ENCODE measurements around the gene C21orf58. TPM values are rescaled to one million over a fixed set of nuclear protein-coding genes. Genes with fewer than 3 reads are reported as not detected.
A peak's percentile ranks its signal among the peaks of the same experiment; 100 is the strongest.
"Not testable (repeated sequence)": the region's sequence is repeated elsewhere in the genome, so short reads cannot be mapped to it uniquely, and the experiment has no call there.

The C21orf58 gene
- 1 to 10 TPM in 1 of 6 donors, under 1 TPM in 5; 0.24 to 1.1 (median 0.62) TPM for polyA plus RNA-seq (ENCODE audit: low read depth in 6 of 6)

GRCh38 chr21:46323710-46324389, at the start of gene C21orf58, which contains the start of gene PCNT:
C21orf58 (minus strand) TSS chr21:46323870; CDS start chr21:46322738, 1,132 bp downstream.
PCNT (plus strand) TSS chr21:46324156; CDS start chr21:46324229, 73 bp downstream.
- DNase-seq (peak; percentile 99), ATAC-seq (ENCODE audit: low read depth in 2 of 2) (peak; percentile 81 to 83)
- H3K9me3 Mint-ChIP-seq = no peaks in the 10 kb centered on the region
- peak within 1 kb of the TSS; percentile 93 to 99 (median 98) for H3K27ac Mint-ChIP-seq
- H3K36me3 Mint-ChIP-seq = peaks cover 0 to 7% of the 10 kb centered on the region in 2 donors
- H3K4me3 Mint-ChIP-seq = peak within 1 kb of the TSS; percentile 91 to 99 (median 96)
- no peaks in the 10 kb centered on the region for H3K27me3 Mint-ChIP-seq
- peaks cover 7 to 36% (median 12%) of the 10 kb centered on the region in 3 donors for H3K4me1 Mint-ChIP-seq

- DNase-seq; H3K9me3 Mint-ChIP-seq; H3K4me3 Mint-ChIP-seq; H3K36me3 Mint-ChIP-seq; H3K27me3 Mint-ChIP-seq; ATAC-seq (ENCODE audit: low read depth in 2 of 2); H3K27ac Mint-ChIP-seq: not testable (repeated sequence)
- peaks cover 16 to 25% (median 25%) of the 10 kb centered on the region in 3 donors for H3K4me1 Mint-ChIP-seq
Measured at GRCh38 chr21:46372947-46373346, 49.3 kb upstream of the C21orf58 start.

GRCh38 chr21:46372014-46372485, 48.4 kb upstream of the C21orf58 start:
- peaks cover 14 to 25% (median 22%) of the 10 kb centered on the region in 3 donors for H3K4me1 Mint-ChIP-seq
- H3K27me3 Mint-ChIP-seq = no peaks in the 10 kb centered on the region
- H3K9me3 Mint-ChIP-seq = no peaks in the 10 kb centered on the region
- no peak for DNase-seq
- no peak for ATAC-seq (ENCODE audit: low read depth in 2 of 2)
- no peak overlapping the region for H3K4me3 Mint-ChIP-seq
- H3K27ac Mint-ChIP-seq = peak overlapping the region in 2 of 6 donors; percentile 30 to 59
- peaks cover 0 to 4% of the 10 kb centered on the region in 2 donors for H3K36me3 Mint-ChIP-seq

GRCh38 chr21:46371204-46372013, 47.7 kb upstream of the C21orf58 start:
- Mint-ChIP-seq H3K4me3 (no peak overlapping the region), H3K9me3 (no peaks in the 10 kb centered on the region), H3K27ac (peak overlapping the region in 2 of 6 donors; percentile 59 to 83), H3K36me3 (peaks cover 0 to 8% of the 10 kb centered on the region in 2 donors), H3K4me1 (peaks cover 14 to 25% (median 20%) of the 10 kb centered on the region in 3 donors), H3K27me3 (no peaks in the 10 kb centered on the region)
- ATAC-seq (ENCODE audit: low read depth in 2 of 2) = no peak
- DNase-seq = no peak

GRCh38 chr21:46369520-46370235, 46.0 kb upstream of the C21orf58 start:
- Mint-ChIP-seq H3K9me3 (no peaks in the 10 kb centered on the region), H3K27ac (peak overlapping the region in 4 of 6 donors; percentile 25 to 93 (median 70)), H3K36me3 (peaks cover 0 to 8% of the 10 kb centered on the region in 2 donors), H3K4me1 (peaks cover 14 to 25% (median 20%) of the 10 kb centered on the region in 3 donors), H3K4me3 (peak overlapping the region in 6 of 8 donors; percentile 52 to 83 (median 65)), H3K27me3 (no peaks in the 10 kb centered on the region)
- ATAC-seq (ENCODE audit: low read depth in 2 of 2) (peak; percentile 52 to 63), DNase-seq (no peak)

- H3K36me3 Mint-ChIP-seq = peaks cover under 1 to 8% of the 10 kb centered on the region in 2 donors
- peak; percentile 85 to 87 for ATAC-seq (ENCODE audit: low read depth in 2 of 2)
- no peaks in the 10 kb centered on the region for H3K9me3 Mint-ChIP-seq
- H3K27ac Mint-ChIP-seq = peak overlapping the region in 5 of 6 donors; percentile 66 to 84 (median 74)
- peaks cover 14 to 25% (median 20%) of the 10 kb centered on the region in 3 donors for H3K4me1 Mint-ChIP-seq
- H3K27me3 Mint-ChIP-seq = no peaks in the 10 kb centered on the region
- peak overlapping the region in 7 of 8 donors; percentile 52 to 83 (median 62) for H3K4me3 Mint-ChIP-seq
- DNase-seq = peak; percentile 12
Measured at GRCh38 chr21:46368533-46369285, 45.0 kb upstream of the C21orf58 start.

GRCh38 chr21:46366966-46367365, 43.3 kb upstream of the C21orf58 start:
- H3K4me1 Mint-ChIP-seq = peaks cover 18 to 25% (median 20%) of the 10 kb centered on the region in 3 donors
- H3K27ac Mint-ChIP-seq = peak overlapping the region in 2 of 6 donors; percentile 38 to 63
- no peak for DNase-seq
- H3K36me3 Mint-ChIP-seq = peaks cover 8 to 15% of the 10 kb centered on the region in 2 donors
- no peaks in the 10 kb centered on the region for H3K9me3 Mint-ChIP-seq
- no peak overlapping the region for H3K4me3 Mint-ChIP-seq
- no peaks in the 10 kb centered on the region for H3K27me3 Mint-ChIP-seq
- ATAC-seq (ENCODE audit: low read depth in 2 of 2) = no peak

- DNase-seq (no peak), ATAC-seq (ENCODE audit: low read depth in 2 of 2) (no peak)
- peak overlapping the region in 1 of 8 donors; percentile 54 for H3K4me3 Mint-ChIP-seq
- no peaks in the 10 kb centered on the region for H3K27me3 Mint-ChIP-seq
- peak overlapping the region in 1 of 6 donors; percentile 38 for H3K27ac Mint-ChIP-seq
- no peaks in the 10 kb centered on the region for H3K9me3 Mint-ChIP-seq
- peaks cover 16 to 25% (median 18%) of the 10 kb centered on the region in 3 donors for H3K4me1 Mint-ChIP-seq
- H3K36me3 Mint-ChIP-seq = peaks cover 8 to 19% of the 10 kb centered on the region in 2 donors
Measured at GRCh38 chr21:46366561-46366960, 42.9 kb upstream of the C21orf58 start.

- DNase-seq (no peak), ATAC-seq (ENCODE audit: low read depth in 2 of 2) (no peak)
- Mint-ChIP-seq H3K27ac (peak overlapping the region in 2 of 6 donors; percentile 32 to 58), H3K9me3 (no peaks in the 10 kb centered on the region), H3K27me3 (no peaks in the 10 kb centered on the region), H3K4me3 (no peak overlapping the region), H3K36me3 (peaks cover 8 to 21% of the 10 kb centered on the region in 2 donors), H3K4me1 (peaks cover 15 to 25% (median 18%) of the 10 kb centered on the region in 3 donors)
Measured at GRCh38 chr21:46366091-46366490, 42.4 kb upstream of the C21orf58 start.

- Mint-ChIP-seq H3K9me3 (no peaks in the 10 kb centered on the region), H3K36me3 (peaks cover 8 to 18% of the 10 kb centered on the region in 2 donors), H3K27me3 (no peaks in the 10 kb centered on the region), H3K4me3 (no peak overlapping the region), H3K27ac (no peak overlapping the region), H3K4me1 (peaks cover 4 to 7% (median 7%) of the 10 kb centered on the region in 3 donors)
- DNase-seq (no peak), ATAC-seq (ENCODE audit: low read depth in 2 of 2) (no peak)
Measured at GRCh38 chr21:46363698-46364097, 40.0 kb upstream of the C21orf58 start.

- peak overlapping the region in 2 of 6 donors; percentile 34 to 82 for H3K27ac Mint-ChIP-seq
- H3K27me3 Mint-ChIP-seq = no peaks in the 10 kb centered on the region
- ATAC-seq (ENCODE audit: low read depth in 2 of 2) (no peak), DNase-seq (no peak)
- H3K4me3 Mint-ChIP-seq = no peak overlapping the region
- H3K36me3 Mint-ChIP-seq = peaks cover 8 to 17% of the 10 kb centered on the region in 2 donors
- no peaks in the 10 kb centered on the region for H3K9me3 Mint-ChIP-seq
- peaks cover 0 to 4% (median 0%) of the 10 kb centered on the region in 3 donors for H3K4me1 Mint-ChIP-seq
Measured at GRCh38 chr21:46362946-46363345, 39.3 kb upstream of the C21orf58 start.

GRCh38 chr21:46361935-46362334, 38.3 kb upstream of the C21orf58 start:
- Mint-ChIP-seq H3K4me1 (peaks cover 0 to 4% (median 0%) of the 10 kb centered on the region in 3 donors), H3K4me3 (no peak overlapping the region), H3K27me3 (no peaks in the 10 kb centered on the region), H3K36me3 (peaks cover 8 to 23% of the 10 kb centered on the region in 2 donors), H3K27ac (peak overlapping the region in 2 of 6 donors; percentile 39 to 72), H3K9me3 (no peaks in the 10 kb centered on the region)
- ATAC-seq (ENCODE audit: low read depth in 2 of 2) (no peak), DNase-seq (no peak)

All from naive B cell (primary cell).